ENCODE results near the gene OSBPL5.
A peak's percentile ranks its signal among the peaks of the same experiment; 100 is the strongest.
"Not testable (repeated sequence)": the region's sequence is repeated elsewhere in the genome, so short reads cannot be mapped to it uniquely, and the experiment has no call there.

OSBPL5 gene

GRCh38 chr11:3182462-3182852 lies 17.3 kb upstream of the OSBPL5 start:
- DNase-seq (ENCODE audit: low read depth in 2 of 2), result no peak

- no peak for DNase-seq (ENCODE audit: low read depth in 2 of 2)
Observed at GRCh38 chr11:3181725-3182461, 16.8 kb upstream of the OSBPL5 start.

GRCh38 chr11:3180869-3181268 lies 15.8 kb upstream of the OSBPL5 start:
- no peak for DNase-seq (ENCODE audit: low read depth in 2 of 2)

GRCh38 chr11:3178349-3178748 lies 13.2 kb upstream of the OSBPL5 start:
- DNase-seq (ENCODE audit: low read depth in 2 of 2), result no peak

GRCh38 chr11:3177931-3178330 lies 12.8 kb upstream of the OSBPL5 start:
- DNase-seq (ENCODE audit: low read depth in 2 of 2), result no peak

GRCh38 chr11:3176487-3176886 lies 11.4 kb upstream of the OSBPL5 start:
- no peak for DNase-seq (ENCODE audit: low read depth in 2 of 2)

GRCh38 chr11:3175194-3175593 lies 10.1 kb upstream of the OSBPL5 start:
- no peak for DNase-seq (ENCODE audit: low read depth in 2 of 2)

GRCh38 chr11:3174387-3174786 lies 9.3 kb upstream of the OSBPL5 start:
- DNase-seq (ENCODE audit: low read depth in 2 of 2), result no peak

GRCh38 chr11:3173795-3174194 lies 8.7 kb upstream of the OSBPL5 start:
- DNase-seq (ENCODE audit: low read depth in 2 of 2), result no peak

GRCh38 chr11:3171931-3172560 lies 6.9 kb upstream of the OSBPL5 start:
- DNase-seq (ENCODE audit: low read depth in 2 of 2), result no peak

GRCh38 chr11:3170756-3171650 lies 5.9 kb upstream of the OSBPL5 start:
- DNase-seq (ENCODE audit: low read depth in 2 of 2), result no peak

GRCh38 chr11:3170044-3170755 lies 5.1 kb upstream of the OSBPL5 start:
- DNase-seq (ENCODE audit: low read depth in 2 of 2), result no peak

GRCh38 chr11:3169255-3170043 lies 4.3 kb upstream of the OSBPL5 start:
- DNase-seq (ENCODE audit: low read depth in 2 of 2), result peak in 1 of 2 experiments; percentile 33

- not testable (repeated sequence) for DNase-seq (ENCODE audit: low read depth in 2 of 2)
Observed at GRCh38 chr11:3168742-3169254, 3.7 kb upstream of the OSBPL5 start.

- DNase-seq (ENCODE audit: low read depth in 2 of 2), result no peak
Observed at GRCh38 chr11:3167143-3168119, 2.3 kb upstream of the OSBPL5 start.

GRCh38 chr11:3166268-3167142 lies 1.4 kb upstream of the OSBPL5 start:
- no peak for DNase-seq (ENCODE audit: low read depth in 2 of 2)

GRCh38 chr11:3165916-3166267 lies 782 bp upstream of the OSBPL5 start:
- no peak for DNase-seq (ENCODE audit: low read depth in 2 of 2)

GRCh38 chr11:3164552-3165151 lies 458 bp downstream of the OSBPL5 start:
- DNase-seq (ENCODE audit: low read depth in 2 of 2), result no peak

All from stimulated activated CD4-positive, alpha-beta T cell treated with anti-CD3 and anti-CD28 coated beads, Interleukin-12 subunit alpha, Interleukin-12 subunit beta, amount 100 ng/mL, for 24 hours (primary cell).